Measurements from ENCODE around the gene TRIM32. TPM values are rescaled to one million over a fixed set of nuclear protein-coding genes. Genes with fewer than 3 reads are reported as not detected.
"Not testable (repeated sequence)": the region's sequence is repeated elsewhere in the genome, so short reads cannot be mapped to it uniquely, and the experiment has no call there.

Gene TRIM32
- total RNA-seq, 1 donor from 2014 or later, result 16.0 TPM

GRCh38 chr9:116688806-116689485 lies 1.8 kb downstream of the TRIM32 start:
- peaks cover 10% of the 10 kb centered on the region for H3K36me3 Mint-ChIP-seq (ENCODE audit: low read depth)
- intact Hi-C loops (cut with micrococcal nuclease), result loop anchor here (10.0 kb wide), 1 partner anchor 1684 kb away; no protein-coding TSS in a partner anchor
- H3K27ac Mint-ChIP-seq, result no peak overlapping the region
- H3K4me1 Mint-ChIP-seq (ENCODE audit: low read depth), result peaks cover 64% of the 10 kb centered on the region
- no peaks in the 10 kb centered on the region for H3K27me3 Mint-ChIP-seq (ENCODE audit: insufficient read depth)
- DNase-seq (ENCODE audit: low spot score), result no peak
- peaks cover under 1% of the 10 kb centered on the region for H3K9me3 Mint-ChIP-seq
- peak overlapping the region; percentile 90 for H3K4me3 Mint-ChIP-seq

- intact Hi-C loops (cut with micrococcal nuclease), result loop anchor here (10.0 kb wide), 1 partner anchor 1685 kb away; no protein-coding TSS in a partner anchor
- Mint-ChIP-seq H3K27me3 (ENCODE audit: insufficient read depth) (no peaks in the 10 kb centered on the region), H3K36me3 (ENCODE audit: low read depth) (peaks cover 10% of the 10 kb centered on the region), H3K9me3 (no peaks in the 10 kb centered on the region), H3K4me3 (peak overlapping the region; percentile 90), H3K27ac (no peak overlapping the region), H3K4me1 (ENCODE audit: low read depth) (peaks cover 64% of the 10 kb centered on the region)
- DNase-seq (ENCODE audit: low spot score), result no peak
These were observed 2.5 kb downstream of the TRIM32 start for GRCh38 chr9:116689486-116690032.

GRCh38 chr9:116690805-116691204 lies 3.7 kb downstream of the TRIM32 start:
- H3K27me3 Mint-ChIP-seq (ENCODE audit: insufficient read depth); H3K27ac Mint-ChIP-seq; intact Hi-C loops (cut with micrococcal nuclease); H3K4me3 Mint-ChIP-seq; DNase-seq (ENCODE audit: low spot score); H3K9me3 Mint-ChIP-seq: not testable (repeated sequence)
- Mint-ChIP-seq H3K4me1 (ENCODE audit: low read depth) (peaks cover 64% of the 10 kb centered on the region), H3K36me3 (ENCODE audit: low read depth) (peaks cover 10% of the 10 kb centered on the region)

- Mint-ChIP-seq H3K27ac (no peak overlapping the region), H3K4me1 (ENCODE audit: low read depth) (peaks cover 56% of the 10 kb centered on the region), H3K36me3 (ENCODE audit: low read depth) (peaks cover 10% of the 10 kb centered on the region), H3K9me3 (no peaks in the 10 kb centered on the region), H3K27me3 (ENCODE audit: insufficient read depth) (no peaks in the 10 kb centered on the region), H3K4me3 (no peak overlapping the region)
- no peak for DNase-seq (ENCODE audit: low spot score)
- intact Hi-C loops (cut with micrococcal nuclease), result no loop called here
These were observed 4.5 kb downstream of the TRIM32 start for GRCh38 chr9:116691607-116692006.

GRCh38 chr9:116692616-116693015 lies 5.5 kb downstream of the TRIM32 start:
- Mint-ChIP-seq H3K36me3 (ENCODE audit: low read depth) (peaks cover 10% of the 10 kb centered on the region), H3K27ac (peak overlapping the region; percentile 54), H3K27me3 (ENCODE audit: insufficient read depth) (no peaks in the 10 kb centered on the region), H3K4me1 (ENCODE audit: low read depth) (peaks cover 50% of the 10 kb centered on the region), H3K9me3 (no peaks in the 10 kb centered on the region), H3K4me3 (no peak overlapping the region)
- DNase-seq (ENCODE audit: low spot score), result no peak
- intact Hi-C loops (cut with micrococcal nuclease), result no loop called here

- no peaks in the 10 kb centered on the region for H3K9me3 Mint-ChIP-seq
- no peak overlapping the region for H3K4me3 Mint-ChIP-seq
- H3K27me3 Mint-ChIP-seq (ENCODE audit: insufficient read depth), result no peaks in the 10 kb centered on the region
- H3K36me3 Mint-ChIP-seq (ENCODE audit: low read depth), result peaks cover 11% of the 10 kb centered on the region
- no peak for DNase-seq (ENCODE audit: low spot score)
- intact Hi-C loops (cut with micrococcal nuclease), result no loop called here
- peaks cover 43% of the 10 kb centered on the region for H3K4me1 Mint-ChIP-seq (ENCODE audit: low read depth)
- no peak overlapping the region for H3K27ac Mint-ChIP-seq
These were observed 6.2 kb downstream of the TRIM32 start for GRCh38 chr9:116693233-116693731.

- no peaks in the 10 kb centered on the region for H3K9me3 Mint-ChIP-seq
- H3K27me3 Mint-ChIP-seq (ENCODE audit: insufficient read depth), result no peaks in the 10 kb centered on the region
- peaks cover 28% of the 10 kb centered on the region for H3K4me1 Mint-ChIP-seq (ENCODE audit: low read depth)
- no peak for DNase-seq (ENCODE audit: low spot score)
- H3K27ac Mint-ChIP-seq, result no peak overlapping the region
- H3K4me3 Mint-ChIP-seq, result no peak overlapping the region
- H3K36me3 Mint-ChIP-seq (ENCODE audit: low read depth), result peaks cover 20% of the 10 kb centered on the region
- intact Hi-C loops (cut with micrococcal nuclease), result no loop called here
These were observed 7.7 kb downstream of the TRIM32 start for GRCh38 chr9:116694785-116695291.

GRCh38 chr9:116695438-116695837 lies 8.3 kb downstream of the TRIM32 start:
- H3K4me1 Mint-ChIP-seq (ENCODE audit: low read depth), result peaks cover 26% of the 10 kb centered on the region
- H3K27me3 Mint-ChIP-seq (ENCODE audit: insufficient read depth), result no peaks in the 10 kb centered on the region

GRCh38 chr9:116697362-116697761 lies 10.3 kb downstream of the TRIM32 start:
- Mint-ChIP-seq H3K36me3 (ENCODE audit: low read depth) (peaks cover 42% of the 10 kb centered on the region), H3K4me1 (ENCODE audit: low read depth) (peaks cover 31% of the 10 kb centered on the region), H3K27me3 (ENCODE audit: insufficient read depth) (no peaks in the 10 kb centered on the region), H3K4me3 (no peak overlapping the region), H3K9me3 (peaks cover 7% of the 10 kb centered on the region), H3K27ac (no peak overlapping the region)
- intact Hi-C loops (cut with micrococcal nuclease), result no loop called here
- no peak for DNase-seq (ENCODE audit: low spot score)

More at GRCh38 chr9:116695438-116695837, 8.3 kb downstream of the TRIM32 start:
- peaks cover 26% of the 10 kb centered on the region for H3K36me3 Mint-ChIP-seq (ENCODE audit: low read depth)
- intact Hi-C loops (cut with micrococcal nuclease), result no loop called here
- H3K27ac Mint-ChIP-seq, result no peak overlapping the region
- peaks cover 3% of the 10 kb centered on the region for H3K9me3 Mint-ChIP-seq
- no peak for DNase-seq (ENCODE audit: low spot score)
- no peak overlapping the region for H3K4me3 Mint-ChIP-seq

- DNase-seq (ENCODE audit: low spot score), result no peak
- Mint-ChIP-seq H3K36me3 (ENCODE audit: low read depth) (peaks cover 45% of the 10 kb centered on the region), H3K9me3 (peaks cover 7% of the 10 kb centered on the region), H3K27me3 (ENCODE audit: insufficient read depth) (no peaks in the 10 kb centered on the region), H3K4me1 (ENCODE audit: low read depth) (peaks cover 28% of the 10 kb centered on the region), H3K4me3 (no peak overlapping the region), H3K27ac (no peak overlapping the region)
- intact Hi-C loops (cut with micrococcal nuclease), result no loop called here
These were observed 10.8 kb downstream of the TRIM32 start for GRCh38 chr9:116697887-116698286.

GRCh38 chr9:116700279-116700678 lies 13.2 kb downstream of the TRIM32 start:
- no peak for DNase-seq (ENCODE audit: low spot score)
- H3K27ac Mint-ChIP-seq, result no peak overlapping the region
- no peaks in the 10 kb centered on the region for H3K27me3 Mint-ChIP-seq (ENCODE audit: insufficient read depth)
- H3K4me3 Mint-ChIP-seq, result no peak overlapping the region
- H3K4me1 Mint-ChIP-seq (ENCODE audit: low read depth), result peaks cover 22% of the 10 kb centered on the region
- intact Hi-C loops (cut with micrococcal nuclease), result no loop called here
- H3K9me3 Mint-ChIP-seq, result peaks cover 7% of the 10 kb centered on the region
- peaks cover 44% of the 10 kb centered on the region for H3K36me3 Mint-ChIP-seq (ENCODE audit: low read depth)

GRCh38 chr9:116700882-116701865 lies 14.1 kb downstream of the TRIM32 start:
- H3K4me3 Mint-ChIP-seq, result peak overlapping the region; percentile 8
- peaks cover 44% of the 10 kb centered on the region for H3K36me3 Mint-ChIP-seq (ENCODE audit: low read depth)
- H3K4me1 Mint-ChIP-seq (ENCODE audit: low read depth), result peaks cover 22% of the 10 kb centered on the region

More at GRCh38 chr9:116700882-116701865, 14.1 kb downstream of the TRIM32 start:
- DNase-seq (ENCODE audit: low spot score), result no peak
- Mint-ChIP-seq H3K27me3 (ENCODE audit: insufficient read depth) (no peaks in the 10 kb centered on the region), H3K9me3 (peaks cover 7% of the 10 kb centered on the region), H3K27ac (peak overlapping the region; percentile 8)
- intact Hi-C loops (cut with micrococcal nuclease), result loop anchor here (1.0 kb wide), 1 partner anchor 14 kb away; the partner anchor contains the start of gene TRIM32
